Stimulated activated CD4-positive, alpha-beta T cell treated with anti-CD3 and anti-CD28 coated beads, Interleukin-1b, Interleukin-23, amount 100 ng/mL, for 4 hours (primary cell): Measurements from ENCODE around the gene UBAP2.
"Not testable (repeated sequence)": the region's sequence is repeated elsewhere in the genome, so short reads cannot be mapped to it uniquely, and the experiment has no call there.

Experiments
- DNase-seq, 2 donors: peaks; one replicate each; pipeline ENCODE4 v3.0.0-alpha.2; 2020; ENCODE audit warnings: low read depth in 2 of 2

Gene UBAP2

DNA sequence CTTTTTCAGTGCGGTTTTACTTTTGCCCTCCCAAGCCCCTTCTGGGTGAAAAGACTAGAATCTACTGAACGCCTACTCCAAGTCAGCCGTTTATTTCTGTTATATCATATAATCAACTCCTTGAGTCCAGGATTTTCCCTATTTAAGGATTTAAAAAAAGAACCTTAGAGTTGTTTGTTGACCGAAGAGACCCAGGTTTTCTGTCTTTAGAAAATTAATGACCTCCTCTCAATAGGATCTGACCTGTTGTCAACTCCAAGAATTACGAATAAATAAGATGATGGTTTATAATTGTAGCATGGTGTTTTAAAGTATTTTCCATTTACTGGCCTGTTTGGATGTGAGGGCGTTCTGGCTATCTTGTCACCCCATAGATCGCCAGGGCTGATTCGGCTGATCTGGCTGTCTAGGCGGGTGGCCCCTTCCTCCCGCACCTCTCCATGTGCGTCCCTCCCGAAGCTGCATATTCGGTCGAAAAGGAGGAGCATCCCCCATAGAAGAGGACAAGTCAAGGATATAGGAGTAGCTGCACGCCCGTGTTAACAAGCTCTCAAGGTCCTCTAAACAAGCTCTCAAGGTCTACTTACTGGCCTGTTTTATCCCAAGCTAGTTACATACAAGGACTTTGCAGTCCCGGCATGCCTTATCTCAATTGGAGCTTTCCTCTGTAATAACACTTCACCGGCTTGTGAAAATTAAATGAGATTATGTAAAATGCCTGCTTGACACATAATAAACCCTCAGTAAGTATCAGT lies 1.1 kb upstream of the UBAP2 start:
- DNase-seq, result no peak

DNA sequence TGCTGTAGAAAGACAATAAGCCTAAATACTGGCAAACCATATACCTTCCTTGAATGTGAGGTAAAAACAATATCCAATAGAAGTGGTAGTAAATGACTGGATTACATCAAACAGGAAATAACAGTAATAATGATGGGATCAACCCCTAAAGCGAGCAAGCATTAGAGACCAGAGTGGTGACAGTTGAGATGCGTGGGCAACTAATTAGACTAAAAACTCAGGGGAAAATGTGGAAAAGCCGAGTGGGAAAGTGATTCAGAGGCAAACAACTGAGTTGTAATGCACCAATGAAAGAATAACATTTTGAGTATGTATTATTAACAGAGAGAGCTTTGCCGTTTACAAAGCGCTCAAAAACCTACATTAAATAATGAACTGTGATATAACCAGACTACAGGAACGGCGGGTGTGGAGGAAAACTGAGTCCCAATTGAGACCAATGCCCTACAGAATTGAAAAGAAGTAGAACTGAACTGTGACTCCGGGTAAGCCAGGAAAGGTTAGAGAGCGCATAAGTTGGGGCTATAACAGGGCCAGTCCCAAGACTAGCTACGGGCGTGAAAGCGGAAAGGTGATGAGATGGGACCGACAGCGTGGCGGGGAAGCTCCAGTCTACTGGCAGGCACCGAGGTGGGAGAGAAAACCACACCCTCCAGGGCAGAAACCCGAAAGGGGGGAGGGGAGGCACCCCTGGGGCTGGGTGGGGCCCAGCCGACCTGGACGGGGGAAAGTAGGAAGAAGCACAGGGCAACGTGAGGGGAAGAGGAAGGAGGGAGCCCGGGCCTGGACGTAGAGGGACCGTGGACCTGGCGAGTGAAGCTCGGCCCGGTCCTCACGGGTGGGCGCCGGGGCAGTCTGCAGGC lies 592 bp downstream of the UBAP2 start:
- peak; percentile 28 to 53 for DNase-seq

DNA sequence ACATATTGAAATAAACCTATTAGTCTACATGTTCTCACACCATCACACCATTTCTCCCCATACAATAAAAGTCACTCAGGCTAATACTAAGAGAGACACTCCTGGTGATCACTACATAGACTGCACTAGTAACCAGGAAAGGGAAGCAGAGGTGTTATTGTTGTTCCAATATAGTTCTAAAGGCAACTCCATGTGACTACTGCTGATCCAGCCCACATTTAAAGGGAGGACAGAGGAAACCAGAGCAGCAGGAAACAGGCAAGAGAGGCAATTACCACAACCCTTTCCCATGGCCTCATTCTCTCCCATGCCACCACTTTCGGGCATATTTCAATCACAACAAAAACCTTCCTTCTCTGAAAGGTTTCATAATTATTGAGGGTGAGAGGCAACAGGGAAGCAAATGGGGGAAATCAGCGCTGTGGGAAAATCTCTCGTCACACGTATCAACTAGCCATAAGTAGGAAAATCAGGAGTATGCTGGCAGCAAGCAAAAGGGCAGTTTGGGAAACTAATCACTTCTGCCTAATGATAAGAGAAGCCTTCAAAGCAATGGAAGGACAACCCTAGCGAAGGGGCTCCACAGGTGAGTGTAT lies 1.8 kb downstream of the UBAP2 start:
- no peak for DNase-seq

DNA sequence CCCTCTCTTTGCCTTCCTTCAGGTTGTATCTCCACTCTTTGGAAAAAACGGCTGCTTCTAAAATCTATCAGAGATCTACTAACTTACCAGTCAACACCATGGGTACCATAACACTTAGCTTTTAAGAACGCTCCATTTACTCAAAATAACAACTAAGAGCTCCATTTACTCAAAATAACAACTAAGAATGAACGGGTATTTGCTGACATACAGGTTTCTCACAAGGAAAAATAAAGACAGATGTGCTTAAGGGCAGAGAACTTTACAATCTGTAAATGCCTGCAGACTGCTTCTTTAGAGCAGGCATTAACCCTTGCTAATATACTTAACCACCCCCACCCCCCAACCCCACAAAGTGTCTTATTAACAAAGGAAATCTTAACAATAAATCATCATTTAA lies 2.8 kb downstream of the UBAP2 start:
- no peak for DNase-seq

DNA sequence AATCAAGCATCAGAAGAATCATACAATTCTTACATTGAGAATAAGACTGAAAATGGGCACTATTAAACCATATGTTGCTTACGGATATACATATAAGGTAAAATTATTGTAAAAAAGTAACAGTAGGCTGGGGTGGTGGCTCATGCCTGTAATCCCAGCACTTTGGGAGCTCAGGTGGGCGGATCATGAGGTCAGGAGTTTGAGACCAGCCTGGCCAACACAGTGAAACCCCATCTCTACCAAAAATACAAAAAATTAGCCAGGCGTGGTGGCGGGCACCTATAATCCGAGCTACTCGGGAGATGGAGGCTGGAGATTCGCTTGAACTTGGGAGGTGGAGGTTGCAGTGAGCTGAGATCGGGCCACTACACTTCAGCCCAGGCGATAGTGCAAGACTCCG lies 6.6 kb downstream of the UBAP2 start:
- not testable (repeated sequence) for DNase-seq

DNA sequence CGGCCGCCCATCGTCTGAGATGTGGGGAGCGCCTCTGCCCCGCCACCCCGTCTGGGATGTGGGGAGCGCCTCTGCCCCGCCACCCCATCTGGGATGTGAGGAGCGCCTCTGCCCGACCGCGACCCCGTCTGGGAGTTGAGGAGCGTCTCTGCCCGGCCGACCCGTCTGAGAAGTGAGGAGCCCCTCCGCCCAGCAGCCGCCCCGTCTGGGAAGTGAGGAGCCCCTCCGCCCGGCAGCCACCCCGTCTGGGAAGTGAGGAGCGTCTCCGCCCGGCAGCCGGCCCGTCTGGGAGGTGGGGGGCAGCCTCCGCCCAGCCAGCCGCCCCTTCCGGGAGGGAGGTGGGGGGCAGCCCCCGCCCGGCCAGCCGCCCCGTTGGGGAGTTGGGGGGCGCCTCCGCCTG lies 9.8 kb downstream of the UBAP2 start:
- not testable (repeated sequence) for DNase-seq

DNA sequence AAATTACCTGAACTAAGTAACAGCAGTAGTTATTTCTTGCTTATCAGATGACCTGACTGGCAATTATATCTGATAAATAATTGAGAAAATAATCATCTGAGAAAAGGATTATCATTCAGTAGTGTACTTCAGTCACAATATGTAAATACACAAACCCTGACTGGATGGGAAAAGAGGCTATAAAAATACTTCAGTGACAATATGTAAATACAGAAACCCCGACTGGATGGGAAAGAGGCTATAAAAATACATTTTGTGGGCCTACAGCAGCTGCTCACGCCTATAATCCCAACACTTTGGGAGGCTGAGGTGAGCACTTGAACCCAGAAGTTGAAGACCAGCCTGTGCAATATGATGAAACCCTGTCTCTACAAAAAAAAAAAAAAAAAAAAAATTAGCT lies 11.1 kb downstream of the UBAP2 start:
- no peak for DNase-seq

DNA sequence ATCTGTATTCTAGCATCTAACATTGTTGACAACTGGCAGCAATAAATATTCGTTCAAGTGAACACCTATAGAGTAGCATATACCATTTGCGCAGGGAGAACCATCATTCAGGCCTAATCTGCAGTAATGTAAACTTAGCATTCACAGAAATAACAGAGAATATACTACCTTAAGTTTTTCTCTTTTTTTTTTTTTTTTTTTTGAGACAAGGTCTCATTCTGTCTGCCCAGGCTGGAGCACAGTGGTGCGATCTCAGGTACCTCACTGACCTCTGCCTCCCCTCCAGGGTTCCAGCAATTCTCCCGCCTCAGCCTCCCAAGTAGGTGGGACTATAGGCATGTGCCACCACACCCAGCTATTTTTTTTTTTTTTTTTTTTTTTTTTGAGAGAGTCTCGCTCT lies 12.1 kb downstream of the UBAP2 start:
- no peak for DNase-seq

DNA sequence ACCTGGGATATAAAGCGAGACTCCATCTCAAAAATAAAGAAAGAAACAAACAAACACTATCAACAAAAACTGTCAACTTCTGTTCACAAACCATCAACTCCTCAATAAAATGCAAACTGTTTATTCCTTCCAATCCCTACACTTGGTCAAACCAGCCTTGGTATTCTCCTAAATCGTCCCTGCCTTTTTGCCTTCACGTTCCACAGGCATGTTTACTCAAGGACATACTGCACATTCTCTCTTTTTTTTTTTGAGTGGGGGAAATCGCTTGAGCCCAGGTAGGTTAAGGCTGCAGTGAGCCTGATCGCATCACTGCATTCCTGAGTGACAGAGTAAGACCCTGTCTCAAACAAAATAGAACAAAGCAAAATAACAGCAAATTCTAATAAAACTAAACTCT lies 13.0 kb downstream of the UBAP2 start:
- no peak for DNase-seq

DNA sequence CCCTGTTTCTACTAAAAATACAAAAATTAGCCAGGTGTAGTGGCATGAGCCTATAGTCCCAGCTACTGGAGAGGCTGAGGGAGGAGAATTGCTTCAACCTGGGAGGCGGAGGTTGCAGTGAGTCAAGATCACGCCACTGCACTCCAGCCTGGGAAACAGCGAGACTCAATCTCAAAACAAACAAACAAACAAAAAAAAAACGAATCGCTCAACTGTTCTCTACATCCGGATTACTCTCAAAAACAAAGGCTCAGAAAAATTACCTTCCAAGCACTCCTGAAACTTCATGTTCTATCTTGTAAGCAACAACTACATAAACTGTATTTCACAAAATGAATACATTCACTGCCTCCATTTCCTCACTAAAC lies 14.0 kb downstream of the UBAP2 start:
- DNase-seq, result no peak

DNA sequence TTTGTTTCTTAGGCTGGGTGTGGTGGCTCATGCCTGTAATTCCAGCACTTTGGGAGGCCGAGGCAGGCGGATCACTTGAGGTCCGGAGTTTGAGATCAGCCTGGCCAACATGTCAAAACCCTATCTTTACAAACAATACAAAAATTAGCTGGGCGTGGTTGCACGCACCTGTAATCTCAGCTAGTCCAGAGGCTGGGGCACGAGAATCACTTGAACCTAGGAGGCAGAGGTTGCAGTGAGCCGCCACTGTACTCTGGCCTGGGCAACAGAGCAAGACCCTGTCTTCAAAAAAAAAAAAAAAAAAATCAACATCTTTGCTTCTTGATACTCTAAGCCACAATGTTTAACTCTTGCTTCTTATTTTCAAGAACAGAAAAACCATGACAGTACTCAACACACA lies 16.1 kb downstream of the UBAP2 start:
- no peak for DNase-seq

DNA sequence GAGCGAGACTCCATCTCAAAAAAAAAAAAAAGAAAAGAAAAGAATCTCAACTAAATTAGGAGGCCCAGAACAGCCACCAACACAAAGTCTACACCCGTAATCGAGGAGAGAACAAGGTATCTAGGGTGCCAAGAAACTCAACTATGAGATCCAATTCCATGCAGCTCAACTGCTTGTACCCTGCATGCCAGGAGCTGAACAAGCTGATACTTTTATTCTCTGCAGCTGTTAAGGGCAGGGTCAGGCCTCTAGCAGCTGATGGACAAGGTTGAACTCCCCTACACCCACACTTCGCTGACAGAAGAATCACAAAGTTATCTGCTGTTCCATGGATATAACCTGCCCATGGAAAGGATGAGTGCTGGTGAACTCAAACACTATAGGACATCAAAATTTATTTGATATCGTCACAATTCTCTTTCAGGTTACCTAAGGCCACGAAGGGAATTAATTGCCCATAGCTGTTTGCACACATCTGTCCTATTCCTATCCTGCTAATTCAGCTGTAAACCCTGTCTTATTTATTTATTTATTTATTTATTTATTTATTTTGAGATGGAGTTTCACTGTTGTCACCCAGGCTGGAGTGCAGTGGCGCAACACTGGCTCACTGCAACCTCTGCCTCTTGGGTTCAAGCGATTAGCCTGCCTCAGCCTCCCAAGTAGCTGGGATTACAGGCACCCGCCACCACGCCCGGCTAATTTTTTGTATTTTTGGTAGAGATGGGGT lies 20.7 kb downstream of the UBAP2 start:
- DNase-seq, result no peak

DNA sequence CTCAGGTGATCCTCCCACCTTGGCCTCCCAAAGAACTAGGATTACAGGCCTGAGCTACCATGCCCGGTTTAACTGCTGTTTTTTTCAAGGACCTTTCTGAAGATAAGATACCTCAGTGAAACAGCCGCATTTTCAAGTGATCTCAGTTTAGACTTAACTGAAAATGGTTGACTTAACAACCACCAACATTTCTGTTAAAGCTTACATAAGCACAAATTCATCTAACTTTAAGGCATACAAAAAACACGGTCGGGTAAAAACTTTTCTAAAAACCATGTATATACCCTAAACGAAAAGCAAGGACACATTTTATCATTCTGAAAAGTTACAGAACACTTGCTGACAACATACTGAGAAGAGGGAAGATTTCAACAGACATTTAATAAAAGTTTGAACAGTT lies 22.9 kb downstream of the UBAP2 start:
- no peak for DNase-seq

DNA sequence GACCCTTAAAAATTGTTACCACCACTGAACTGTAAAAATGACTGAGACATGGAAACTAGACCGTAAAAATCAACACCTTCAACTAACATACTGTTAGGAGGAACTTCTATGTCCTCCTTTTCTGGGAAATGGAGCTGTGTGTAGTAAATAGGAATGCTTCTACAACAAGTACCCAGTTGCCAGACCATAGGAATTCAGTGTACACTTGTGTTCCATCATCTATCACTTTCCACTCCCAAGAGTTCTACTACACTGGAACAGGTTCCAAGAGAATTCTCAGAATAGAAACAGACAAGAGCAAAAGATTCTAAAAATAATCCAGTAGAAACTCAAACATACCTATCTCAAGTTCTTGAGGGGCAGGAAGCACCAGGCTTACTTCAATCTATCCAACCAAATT lies 23.6 kb downstream of the UBAP2 start:
- no peak for DNase-seq

DNA sequence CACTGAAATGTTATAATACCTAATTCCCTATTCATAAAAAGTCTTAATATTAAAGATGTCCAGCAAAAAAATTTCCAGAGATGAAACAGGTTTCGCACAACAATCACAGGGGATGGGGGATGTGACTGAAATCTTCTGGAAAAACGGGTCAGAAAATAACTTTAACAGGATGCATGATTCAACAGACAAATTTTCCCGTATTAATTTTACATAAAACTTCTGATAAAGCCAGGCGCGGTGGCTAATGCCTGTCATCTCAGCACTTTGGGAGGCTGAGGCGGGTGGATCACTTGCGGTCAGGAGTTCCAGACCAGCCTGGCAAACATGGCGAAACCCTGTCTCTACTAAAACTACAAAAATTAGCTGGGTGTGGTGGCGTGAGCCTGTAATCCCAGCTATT lies 24.2 kb downstream of the UBAP2 start:
- not testable (repeated sequence) for DNase-seq

DNA sequence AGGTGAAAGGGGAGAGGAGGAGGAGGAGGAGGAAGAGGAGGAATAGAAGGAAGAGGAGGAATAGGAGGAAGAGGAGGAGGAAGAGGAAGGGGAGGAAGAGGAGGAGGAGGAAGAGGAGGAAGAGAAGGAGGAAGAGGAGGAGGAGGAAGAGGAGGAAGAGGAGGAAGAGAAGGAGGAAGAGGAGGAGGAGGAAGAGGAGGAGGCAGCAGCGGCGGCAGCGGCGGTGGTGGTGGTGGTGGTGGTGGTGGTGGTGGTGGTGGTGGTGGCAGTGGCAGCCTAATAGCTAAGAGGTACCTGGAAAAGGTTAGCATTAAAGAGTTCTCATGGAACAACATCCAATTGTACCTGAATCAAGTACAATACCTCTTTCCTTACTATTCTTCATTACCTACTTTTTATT lies 32.5 kb downstream of the UBAP2 start:
- no peak for DNase-seq

DNA sequence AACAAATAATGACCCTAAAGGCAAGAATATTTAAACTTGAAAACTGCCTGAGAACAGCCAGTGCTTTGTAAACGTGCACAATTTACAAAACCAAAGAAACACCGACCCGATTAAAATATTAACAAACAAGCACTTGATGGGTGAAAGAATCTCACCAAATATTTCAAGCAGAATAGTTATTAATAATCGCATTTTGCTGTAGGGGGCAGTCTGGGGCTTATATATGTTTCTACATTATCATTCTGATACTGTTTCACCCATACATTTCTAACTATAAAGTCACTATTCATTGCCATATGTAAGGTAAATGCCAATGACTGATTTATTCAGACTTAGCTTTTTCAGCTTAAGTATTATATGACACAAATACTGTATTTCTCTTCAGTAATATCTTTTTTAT lies 37.7 kb downstream of the UBAP2 start:
- peak in 1 of 2 donors; percentile 4 for DNase-seq

DNA sequence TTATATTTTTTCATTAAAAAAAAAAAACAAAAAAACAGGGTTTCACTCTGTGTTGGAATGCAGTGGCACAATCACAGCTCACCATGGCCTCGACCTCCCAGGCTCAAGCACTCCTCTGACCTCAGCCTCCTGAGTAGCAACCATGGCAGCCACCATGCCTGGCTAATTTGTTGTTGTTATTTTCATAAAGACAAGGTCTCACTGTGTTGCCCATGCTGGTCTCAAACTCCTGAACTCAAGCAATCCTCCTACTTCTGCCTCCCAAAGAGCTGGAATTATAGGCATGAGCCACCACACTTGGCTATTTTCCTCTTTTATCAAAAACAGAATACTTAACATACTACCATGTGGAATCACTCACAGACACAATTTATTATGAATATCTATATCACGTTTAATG lies 46.7 kb downstream of the UBAP2 start:
- no peak for DNase-seq

DNA sequence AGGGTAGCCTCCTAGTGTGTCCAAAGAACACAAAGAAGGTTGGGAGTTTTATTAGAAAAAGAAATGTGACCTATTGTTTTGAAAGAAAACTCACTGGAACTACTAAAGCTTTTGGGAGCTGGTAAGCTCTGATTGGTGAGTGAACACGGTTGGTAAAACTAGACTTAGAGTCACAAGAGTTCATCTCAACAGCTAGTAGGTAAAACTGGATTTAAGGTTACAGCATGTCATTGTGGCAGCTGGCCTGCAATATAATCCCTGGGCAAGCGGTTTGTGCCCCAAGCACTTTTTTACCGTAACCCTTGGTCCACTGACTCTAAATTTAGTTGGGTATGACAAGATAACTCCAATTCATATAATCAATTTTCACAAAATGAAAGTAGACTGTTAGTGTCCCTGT lies 47.4 kb downstream of the UBAP2 start:
- DNase-seq, result no peak

DNA sequence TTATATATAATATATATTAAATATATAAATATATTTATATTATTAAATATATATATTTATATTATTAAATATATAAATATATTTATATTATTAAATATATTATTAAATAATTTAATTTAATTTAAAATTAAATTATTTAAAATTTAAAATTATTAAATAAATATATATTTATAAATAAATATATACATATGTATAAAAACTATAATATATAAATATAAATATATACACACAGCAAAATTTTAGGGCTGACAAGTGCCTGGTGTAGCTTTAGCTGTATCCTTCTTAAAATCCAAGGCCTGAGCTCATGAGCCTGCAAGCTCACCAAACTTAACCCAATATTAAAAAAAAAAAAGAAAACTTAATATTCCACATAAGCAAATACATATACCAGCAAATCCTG lies 53.2 kb downstream of the UBAP2 start:
- no peak for DNase-seq

DNA sequence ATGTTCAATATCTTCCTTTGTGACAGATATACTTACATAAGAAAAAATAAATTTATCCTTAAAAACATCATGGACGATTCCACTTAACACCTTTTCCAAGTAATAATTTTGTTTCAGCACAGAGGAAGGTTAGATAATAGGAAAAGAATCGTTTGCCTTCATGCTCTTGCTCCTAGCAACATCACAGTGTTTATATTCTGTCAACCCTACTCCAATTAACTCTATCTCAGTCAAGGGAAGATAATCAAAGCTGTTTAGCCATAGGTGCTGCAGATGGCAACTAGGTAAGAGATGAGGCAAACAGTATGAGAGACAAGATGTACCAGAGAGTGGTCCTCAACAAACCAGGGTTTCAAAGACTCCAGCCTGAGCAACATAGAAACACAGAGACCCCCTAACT lies 55.6 kb downstream of the UBAP2 start:
- no peak for DNase-seq

DNA sequence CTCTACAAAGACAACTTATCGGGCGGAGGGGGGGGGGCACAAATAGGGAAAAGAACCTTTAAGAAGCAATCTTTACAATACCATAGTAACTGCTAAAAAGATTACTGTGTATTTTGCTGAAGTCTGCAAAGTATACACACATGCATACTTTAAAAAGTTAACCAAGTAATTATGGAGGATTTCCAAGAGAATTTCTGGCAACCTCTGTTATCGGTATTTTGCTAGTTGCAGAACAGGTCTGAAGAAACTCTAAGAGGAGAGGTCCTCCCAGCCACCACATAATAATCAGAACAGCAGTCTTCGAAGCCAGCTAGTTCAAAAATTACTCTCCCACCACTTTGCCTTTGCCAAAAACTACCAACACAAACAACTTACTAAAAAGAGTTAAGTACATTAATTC lies 56.1 kb downstream of the UBAP2 start:
- DNase-seq, result no peak
